RWPE2 (cell line): Measurements from ENCODE around the gene ACTMAP.
A peak's percentile ranks its signal among the peaks of the same experiment; 100 is the strongest.

ENCODE experiments used
- ATAC-seq: fragments of 200-7000 bp; cut with Tn5 transposase; 3 replicates; pipeline ENCODE4 v1.9.1; 2021; ENCODE audit warnings: low read depth
- DNase-seq: peaks from one replicate; pipeline ENCODE4 v3.0.0-alpha.2; 2020; ENCODE audit warnings: low spot score
- H3K27ac ChIP-seq: fragments of 450-650 bp; 2 replicates; pipeline ENCODE4 v1.5.1; 2017; ENCODE audit warnings: mild to moderate bottlenecking; ENCODE audit not compliant: poor library complexity, severe bottlenecking
- H3K27me3 ChIP-seq: fragments of 250-450 bp; sonication (Bioruptor Pico); 2 replicates; pipeline ENCODE4 v1.5.1; 2021; ENCODE audit warnings: mild to moderate bottlenecking, moderate library complexity; ENCODE audit not compliant: insufficient read depth, poor library complexity, severe bottlenecking
- H3K36me3 ChIP-seq: fragments of 250-450 bp; sonication (Bioruptor Pico); 2 replicates; pipeline ENCODE4 v1.5.1; 2020; ENCODE audit warnings: low read depth, mild to moderate bottlenecking, moderate library complexity
- H3K4me1 ChIP-seq: fragments of 250-450 bp; sonication (Bioruptor Pico); 2 replicates; pipeline ENCODE4 v1.5.1; 2021; ENCODE audit warnings: mild to moderate bottlenecking, moderate library complexity; ENCODE audit not compliant: insufficient read depth, poor library complexity, severe bottlenecking
- H3K4me3 ChIP-seq: fragments of 250-450 bp; sonication (Bioruptor Pico); 2 replicates; pipeline ENCODE4 v1.5.1; 2021; ENCODE audit warnings: mild to moderate bottlenecking, moderate library complexity; ENCODE audit not compliant: severe bottlenecking
- H3K9me3 ChIP-seq: fragments of 250-450 bp; sonication (Bioruptor Pico); 2 replicates; pipeline ENCODE4 v1.5.1; 2021; ENCODE audit warnings: mild to moderate bottlenecking, moderate library complexity; ENCODE audit not compliant: severe bottlenecking
- CTCF ChIP-seq: fragments of 450-650 bp; IDR thresholded peaks from one replicate; pipeline ENCODE4 v1.5.1; 2017; ENCODE audit warnings: mild to moderate bottlenecking, moderate library complexity; ENCODE audit not compliant: poor library complexity, severe bottlenecking

ACTMAP gene

GRCh38 chr19:40778706-40779284, 28.5 kb upstream of the ACTMAP start:
- no peak for ATAC-seq
- peak overlapping the region; percentile 88 for H3K27ac ChIP-seq
- H3K27me3 ChIP-seq, result no peaks in the 10 kb centered on the region
- peak overlapping the region; percentile 44 for H3K4me3 ChIP-seq
- no peak for DNase-seq
- H3K9me3 ChIP-seq, result no peaks in the 10 kb centered on the region
- no peak for TF ChIP-seq CTCF
- H3K4me1 ChIP-seq, result no peaks in the 10 kb centered on the region
- no peaks in the 10 kb centered on the region for H3K36me3 ChIP-seq

GRCh38 chr19:40777937-40778705, 27.8 kb upstream of the ACTMAP start, which contains the start of gene RAB4B:
Gene RAB4B (plus strand): TSS chr19:40778247. CDS start chr19:40778376, 129 bp downstream.
- no peaks in the 10 kb centered on the region for H3K27me3 ChIP-seq
- no peaks in the 10 kb centered on the region for H3K36me3 ChIP-seq
- DNase-seq (peak; percentile 100), ATAC-seq (peak; percentile 85)
- peak within 1 kb of the TSS; percentile 88 for H3K27ac ChIP-seq
- no peaks in the 10 kb centered on the region for H3K9me3 ChIP-seq
- H3K4me1 ChIP-seq, result no peaks in the 10 kb centered on the region
- peak within 1 kb of the TSS; percentile 44 for H3K4me3 ChIP-seq
- no peak for TF ChIP-seq CTCF

- H3K27me3 ChIP-seq, result no peaks in the 10 kb centered on the region
- DNase-seq, result no peak
- no peaks in the 10 kb centered on the region for H3K4me1 ChIP-seq
- ATAC-seq, result no peak
- H3K36me3 ChIP-seq, result no peaks in the 10 kb centered on the region
- H3K9me3 ChIP-seq, result no peaks in the 10 kb centered on the region
- TF ChIP-seq CTCF, result no peak
- H3K4me3 ChIP-seq, result peak overlapping the region; percentile 44
- peak overlapping the region; percentile 88 for H3K27ac ChIP-seq
These were observed 27.3 kb upstream of the ACTMAP start for GRCh38 chr19:40777645-40777936.

GRCh38 chr19:40776932-40777644, 26.8 kb upstream of the ACTMAP start:
- H3K4me1 ChIP-seq, result no peaks in the 10 kb centered on the region
- no peak for TF ChIP-seq CTCF
- DNase-seq (no peak), ATAC-seq (peak; percentile 74)
- peak overlapping the region; percentile 44 for H3K4me3 ChIP-seq
- H3K36me3 ChIP-seq, result no peaks in the 10 kb centered on the region
- peak overlapping the region; percentile 88 for H3K27ac ChIP-seq
- H3K27me3 ChIP-seq, result no peaks in the 10 kb centered on the region
- no peaks in the 10 kb centered on the region for H3K9me3 ChIP-seq
